Mesenchymal stem cell (in vitro differentiated cells and primary cell): ENCODE results near the gene PDZD2.

Source experiments
- DNase-seq: peaks from one replicate; pipeline ENCODE4 v3.0.0-alpha.2; 2013
- H2AFZ ChIP-seq: one replicate; pipeline ENCODE4 v1.6.1; 2013; ENCODE audit warnings: low read depth, mild to moderate bottlenecking, control low read depth, inconsistent platforms, low read length, moderate library complexity
- H2AK5ac ChIP-seq: 2 replicates; pipeline ENCODE4 v1.6.1; 2013; ENCODE audit warnings: low read length, moderate library complexity, mild to moderate bottlenecking, inconsistent platforms; ENCODE audit not compliant: severe bottlenecking
- H2BK120ac ChIP-seq: one replicate; pipeline ENCODE4 v1.6.1; 2013; ENCODE audit warnings: low read depth, mild to moderate bottlenecking, inconsistent platforms, low read length, moderate library complexity
- H2BK12ac ChIP-seq, 2 experiments: one replicate each; pipeline ENCODE4 v1.6.1; 2013; ENCODE audit warnings: inconsistent platforms in 2 of 2, low read length in 2 of 2, mild to moderate bottlenecking in 2 of 2, moderate library complexity in 2 of 2, control low read depth in 1 of 2
- H2BK15ac ChIP-seq: one replicate; pipeline ENCODE4 v1.6.1; 2013; ENCODE audit warnings: mild to moderate bottlenecking, low read depth, inconsistent platforms; ENCODE audit not compliant: poor library complexity, severe bottlenecking
- H2BK5ac ChIP-seq: 2 replicates; pipeline ENCODE4 v1.6.1; 2013; ENCODE audit warnings: low read depth, mild to moderate bottlenecking, low read length, control low read depth, inconsistent platforms; ENCODE audit not compliant: poor library complexity, severe bottlenecking
- H3K14ac ChIP-seq, 2 experiments: one replicate each; pipeline ENCODE4 v1.6.1; 2013; ENCODE audit warnings: inconsistent platforms in 2 of 2, low read length in 2 of 2, control low read depth in 1 of 2, mild to moderate bottlenecking in 1 of 2, moderate library complexity in 1 of 2
- H3K18ac ChIP-seq, 2 experiments: one replicate each; pipeline ENCODE4 v1.6.1; 2013; ENCODE audit warnings: inconsistent platforms in 2 of 2, low read length in 2 of 2, control low read depth in 1 of 2, low read depth in 1 of 2, mild to moderate bottlenecking in 1 of 2
- H3K23ac ChIP-seq, 2 experiments: one replicate each; pipeline ENCODE4 v1.6.1; 2013; ENCODE audit warnings: inconsistent platforms in 2 of 2, low read length in 2 of 2, mild to moderate bottlenecking in 2 of 2, moderate library complexity in 2 of 2, control low read depth in 1 of 2
- H3K27ac ChIP-seq: 2 replicates; pipeline ENCODE4 v1.5.1; 2013; ENCODE audit warnings: mild to moderate bottlenecking, moderate library complexity, low read length, control low read depth, inconsistent platforms; ENCODE audit not compliant: poor library complexity, severe bottlenecking
- H3K27me3 ChIP-seq, 2 experiments: 2 replicates each; pipeline versions ENCODE4 v1.6.1 to v1.7.0; 2013; ENCODE audit warnings: low read length in 2 of 2, mild to moderate bottlenecking in 2 of 2, moderate library complexity in 2 of 2, control low read depth in 1 of 2, inconsistent platforms in 1 of 2; ENCODE audit not compliant: control insufficient read depth in 1 of 2, insufficient read depth in 1 of 2
- H3K36me3 ChIP-seq, 2 experiments: 2 replicates each; pipeline versions ENCODE4 v1.6.1 to v1.7.0; 2013; ENCODE audit warnings: low read length in 2 of 2, control low read depth in 1 of 2, inconsistent platforms in 1 of 2, low read depth in 1 of 2, mild to moderate bottlenecking in 1 of 2; ENCODE audit not compliant: insufficient read depth in 2 of 2, control insufficient read depth in 1 of 2
- H3K4ac ChIP-seq, 2 experiments: one replicate each; pipeline ENCODE4 v1.6.1; 2013; ENCODE audit warnings: inconsistent platforms in 2 of 2, low read length in 2 of 2, mild to moderate bottlenecking in 2 of 2, moderate library complexity in 2 of 2, control low read depth in 1 of 2, low read depth in 1 of 2
- H3K4me1 ChIP-seq: 2 replicates; pipeline ENCODE4 v1.6.1; 2013; ENCODE audit warnings: low read depth, low read length, control low read depth; ENCODE audit not compliant: control insufficient read depth, insufficient read depth
- H3K4me2 ChIP-seq: 2 replicates; pipeline ENCODE4 v1.6.1; 2013; ENCODE audit warnings: low read length, mild to moderate bottlenecking, inconsistent platforms; ENCODE audit not compliant: poor library complexity, severe bottlenecking
- H3K4me3 ChIP-seq, 2 experiments: 2 replicates each; pipeline versions ENCODE4 v1.5.1 to v1.7.0; 2013; ENCODE audit warnings: low read length in 2 of 2, mild to moderate bottlenecking in 2 of 2, control low read depth in 1 of 2, low read depth in 1 of 2; ENCODE audit not compliant: insufficient read depth in 1 of 2
- H3K79me1 ChIP-seq: replicated peaks from 2 replicates; pipeline ENCODE4 v1.6.1; 2013; ENCODE audit warnings: mild to moderate bottlenecking, control low read depth, low read length, inconsistent platforms; ENCODE audit not compliant: poor library complexity, severe bottlenecking
- H3K9ac ChIP-seq: 2 replicates; pipeline ENCODE4 v1.7.0; 2013; ENCODE audit warnings: mild to moderate bottlenecking, low read length, moderate library complexity
- H3K9me3 ChIP-seq: 2 replicates; pipeline ENCODE4 v1.7.0; 2013; ENCODE audit warnings: mild to moderate bottlenecking, low read length; ENCODE audit not compliant: control insufficient read depth
- H4K8ac ChIP-seq: one replicate; pipeline ENCODE4 v1.6.1; 2013; ENCODE audit warnings: inconsistent platforms, mild to moderate bottlenecking, low read length, moderate library complexity
- H4K91ac ChIP-seq: one replicate; pipeline ENCODE4 v1.6.1; 2013; ENCODE audit warnings: mild to moderate bottlenecking, low read length, inconsistent platforms
- WGBS: methylation state at CpG from one replicate; pipeline ENCODE4 v1.1.7; 2013; ENCODE audit warnings: mixed read lengths; 5-methylcytosine and 5-hydroxymethylcytosine counted together

Gene PDZD2

DNA sequence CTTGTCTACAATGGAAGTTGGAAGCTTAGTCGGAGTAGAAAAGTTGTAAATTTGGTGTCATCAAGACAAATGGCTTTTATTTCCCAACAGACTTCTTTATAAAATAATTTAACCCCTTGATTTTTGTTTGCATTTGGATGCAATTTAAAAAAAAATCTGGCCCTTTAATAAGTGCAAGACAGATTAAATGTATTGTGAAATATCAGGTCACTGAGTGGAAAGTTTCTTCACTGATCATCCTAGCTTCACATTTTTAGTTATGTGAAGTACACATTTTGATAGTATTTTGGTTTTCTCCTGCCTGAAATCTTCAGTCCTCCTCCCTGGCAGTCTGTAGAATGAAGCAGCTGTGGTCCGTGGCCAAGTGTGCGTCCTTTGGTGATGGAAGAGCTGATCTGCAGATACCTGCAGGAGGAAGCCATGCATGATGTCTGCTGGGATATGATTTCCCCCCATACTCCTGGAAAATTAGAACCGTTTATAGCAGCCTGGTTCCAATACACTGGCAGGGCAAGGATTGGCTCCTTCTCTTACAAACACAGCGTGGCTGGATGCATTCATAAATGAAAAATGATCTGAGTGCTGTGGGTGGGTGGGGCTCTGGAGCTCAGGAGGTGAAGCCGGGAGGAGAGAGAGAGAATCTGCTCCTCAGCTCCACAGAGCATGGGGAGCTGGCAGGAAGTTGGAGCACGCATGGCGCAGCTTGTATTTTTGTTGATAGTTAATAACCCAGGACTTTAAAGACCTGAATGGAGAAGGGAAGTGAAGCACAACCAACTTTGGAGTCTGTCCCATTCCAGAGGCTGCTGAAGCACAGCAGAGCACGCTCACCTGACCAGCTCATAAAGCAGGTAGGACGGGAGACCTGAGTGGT is 296.8 kb downstream of the PDZD2 start:
- Histone ChIP-seq H3K9ac (no peak overlapping the region), H3K9me3 (no peaks in the 10 kb centered on the region), H3K18ac (no peak overlapping the region), H3K27ac (no peak overlapping the region), H2BK120ac (no peak overlapping the region), H3K79me1 (no peaks in the 10 kb centered on the region), H2AK5ac (no peak overlapping the region), H3K27me3 (peaks cover 0 to 58% of the 10 kb centered on the region in 2 experiments), H3K4ac (no peak overlapping the region), H3K23ac (no peak overlapping the region), H3K4me2 (no peak overlapping the region), H3K14ac (no peak overlapping the region), H2BK5ac (no peak overlapping the region), H3K4me3 (peak overlapping the region in 1 of 2 experiments; percentile 36), H4K91ac (no peak overlapping the region), H3K36me3 (no peaks in the 10 kb centered on the region), H4K8ac (no peak overlapping the region), H2AFZ (no peak overlapping the region), H3K4me1 (no peaks in the 10 kb centered on the region), H2BK15ac (no peak overlapping the region), H2BK12ac (no peak overlapping the region)
- DNase-seq, result no peak
- WGBS, result 83% methylated on average over 7 of the region's 10 CpGs

DNA sequence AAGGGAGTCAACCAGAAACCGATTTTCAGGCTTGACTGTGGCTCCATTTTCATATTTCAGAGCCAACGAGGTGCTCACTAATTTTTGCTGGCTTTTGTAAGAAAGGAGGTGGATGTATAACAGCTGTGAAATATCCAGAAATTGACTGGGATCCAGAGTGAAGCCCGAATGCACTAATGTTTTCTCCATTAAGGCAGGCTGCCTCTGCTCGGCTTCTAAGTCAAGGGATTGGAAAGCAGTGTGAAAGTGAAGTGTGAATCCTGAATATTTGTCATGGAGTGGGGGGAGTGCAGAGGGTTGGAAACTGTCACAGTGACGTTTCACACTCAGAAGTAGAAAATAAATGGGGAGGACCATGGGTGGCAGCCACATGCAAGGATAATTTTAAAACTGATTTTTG is 297.8 kb downstream of the PDZD2 start:
- Histone ChIP-seq H3K4ac (no peak overlapping the region), H2BK5ac (no peak overlapping the region), H3K4me3 (no peak overlapping the region), H3K9me3 (no peaks in the 10 kb centered on the region), H2AFZ (no peak overlapping the region), H3K18ac (no peak overlapping the region), H2AK5ac (no peak overlapping the region), H4K91ac (no peak overlapping the region), H3K79me1 (no peaks in the 10 kb centered on the region), H3K36me3 (no peaks in the 10 kb centered on the region), H3K23ac (no peak overlapping the region), H3K27me3 (peaks cover 0 to 52% of the 10 kb centered on the region in 2 experiments), H3K4me1 (no peaks in the 10 kb centered on the region), H2BK120ac (no peak overlapping the region), H3K27ac (no peak overlapping the region), H2BK12ac (no peak overlapping the region), H3K14ac (no peak overlapping the region), H2BK15ac (no peak overlapping the region), H3K9ac (no peak overlapping the region), H4K8ac (no peak overlapping the region), H3K4me2 (no peak overlapping the region)
- no peak for DNase-seq
- 69% methylated on average over 5 of the region's 5 CpGs for whole genome bisulfite sequencing

DNA sequence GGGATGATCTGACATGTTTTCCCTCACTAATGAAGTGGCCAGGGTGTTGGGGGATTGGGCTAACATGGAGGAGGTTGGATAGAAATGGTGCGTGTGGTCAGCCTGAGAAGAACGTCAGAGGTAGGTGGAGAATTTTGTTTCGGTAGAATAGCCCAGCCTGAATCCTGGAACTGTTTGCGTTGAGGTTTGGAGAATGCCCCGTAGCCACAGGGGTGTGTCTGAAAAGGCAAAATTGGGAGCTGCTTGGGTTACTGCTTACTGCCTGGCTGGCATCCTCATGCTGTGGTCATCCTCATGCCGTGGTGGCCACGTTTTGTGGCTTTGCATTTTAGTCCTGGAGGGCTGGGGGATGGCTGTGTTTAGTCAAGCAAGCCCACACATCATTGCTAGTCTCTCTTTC is 298.3 kb downstream of the PDZD2 start:
- WGBS, result 95% methylated on average over 7 of the region's 7 CpGs
- H2BK12ac ChIP-seq, result no peak overlapping the region

DNA sequence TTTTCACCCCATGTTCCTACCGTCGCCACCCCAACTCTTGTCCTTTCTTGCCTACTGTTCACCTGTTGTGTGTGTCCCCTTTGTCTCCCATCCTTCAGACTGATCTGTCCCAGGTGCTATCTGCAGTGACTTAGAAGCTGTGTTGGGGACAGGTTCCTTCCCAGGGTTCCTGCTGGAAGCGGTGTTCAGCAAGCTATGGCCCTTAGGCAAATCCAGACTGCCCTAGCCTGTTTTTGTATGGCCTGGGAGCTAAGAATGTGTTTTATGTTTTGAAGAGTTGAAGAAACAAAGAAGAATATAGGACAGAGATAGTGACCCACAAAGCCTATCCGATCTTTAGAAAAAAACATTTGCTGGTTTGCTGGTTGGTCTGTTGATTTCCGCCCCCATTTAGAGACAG is 298.8 kb downstream of the PDZD2 start:
- no peak overlapping the region for H3K4ac ChIP-seq
- no peak overlapping the region for H3K14ac ChIP-seq
- H3K36me3 ChIP-seq, result no peaks in the 10 kb centered on the region
- H3K23ac ChIP-seq, result no peak overlapping the region
- DNase-seq, result no peak
- no peak overlapping the region for H2BK5ac ChIP-seq
- no peak overlapping the region for H3K9ac ChIP-seq
- H3K4me3 ChIP-seq, result no peak overlapping the region
- no peak overlapping the region for H2BK120ac ChIP-seq
- no peak overlapping the region for H3K27ac ChIP-seq
- no peak overlapping the region for H2AK5ac ChIP-seq
- H2BK15ac ChIP-seq, result no peak overlapping the region
- no peak overlapping the region for H4K91ac ChIP-seq
- no peak overlapping the region for H4K8ac ChIP-seq
- no peaks in the 10 kb centered on the region for H3K9me3 ChIP-seq
- no peaks in the 10 kb centered on the region for H3K79me1 ChIP-seq
- peaks cover 0 to 49% of the 10 kb centered on the region in 2 experiments for H3K27me3 ChIP-seq
- WGBS, result 84% methylated on average over 5 of the region's 5 CpGs
- no peak overlapping the region for H3K4me2 ChIP-seq
- no peak overlapping the region for H2AFZ ChIP-seq
- no peak overlapping the region for H3K18ac ChIP-seq
- no peak overlapping the region for H2BK12ac ChIP-seq
- H3K4me1 ChIP-seq, result no peaks in the 10 kb centered on the region

More for the DNA sequence above, 298.3 kb downstream of the PDZD2 start:
- Histone ChIP-seq H3K4ac (no peak overlapping the region), H3K4me1 (no peaks in the 10 kb centered on the region), H3K36me3 (no peaks in the 10 kb centered on the region), H3K23ac (no peak overlapping the region), H3K27ac (no peak overlapping the region), H2AK5ac (no peak overlapping the region), H4K91ac (no peak overlapping the region), H3K27me3 (peaks cover 0 to 49% of the 10 kb centered on the region in 2 experiments), H2BK15ac (no peak overlapping the region), H3K18ac (peak overlapping the region in 1 of 2 experiments; percentile 67), H2BK5ac (no peak overlapping the region), H2BK120ac (no peak overlapping the region), H3K79me1 (no peaks in the 10 kb centered on the region), H4K8ac (no peak overlapping the region), H3K4me3 (no peak overlapping the region), H2AFZ (no peak overlapping the region), H3K9me3 (no peaks in the 10 kb centered on the region), H3K4me2 (no peak overlapping the region), H3K9ac (no peak overlapping the region), H3K14ac (no peak overlapping the region)
- no peak for DNase-seq
